Lower leg skin (tissue), 4 donors: ENCODE measurements around the gene ANO9. TPM values are rescaled to one million over a fixed set of nuclear protein-coding genes. Genes with fewer than 3 reads are reported as not detected.
A peak's percentile ranks its signal among the peaks of the same experiment; 100 is the strongest.

ENCODE experiments used
- DNase-seq, 2 donors: peaks; one replicate each; pipeline ENCODE4 v3.0.0-alpha.2; 2019; ENCODE audit warnings: low spot score in 2 of 2
- H3K4me3 ChIP-seq: fragments of 200-600 bp; sonication (generic); 2 replicates; pipeline ENCODE4 v1.5.1; 2017; ENCODE audit warnings: mild to moderate bottlenecking, low read depth; ENCODE audit not compliant: poor library complexity, severe bottlenecking
- CTCF ChIP-seq, 3 donors: fragments of 450-650 bp; IDR thresholded peaks; one replicate each; pipeline ENCODE4 v1.5.1; 2016; ENCODE audit warnings: antibody characterized with exemption in 3 of 3, mild to moderate bottlenecking in 3 of 3, moderate library complexity in 2 of 3
- POLR2A ChIP-seq, 2 donors: fragments of 450-650 bp; IDR thresholded peaks; one replicate each; pipeline ENCODE4 v1.6.1; 2016 to 2017; ENCODE audit warnings: antibody characterized with exemption in 2 of 2, mild to moderate bottlenecking in 1 of 2, moderate library complexity in 1 of 2
- WGBS, 2 donors: methylation state at CpG; one replicate each; pipeline ENCODE4 v1.1.5; 2018; 5-methylcytosine and 5-hydroxymethylcytosine counted together
- intact Hi-C: fragments of 100-400 bp; cut with DNase I; formaldehyde crosslinking; loops from one replicate; pipeline ENCODE4 v1.15.0; 2023; ENCODE audit warnings: low total_unique reads
- total RNA-seq, 4 donors: library from RNA; depleted of rRNA; stranded (reverse); fragments of >200 nt; gene quantifications; one replicate each; pipeline ENCODE4 v1.1.0, GENCODE V29; 2016

Gene ANO9
- total RNA-seq, 4 donors from 2014 or later: 55.7 to 116 (median 92.1) TPM

GRCh38 chr11:395866-396265 lies 45.9 kb downstream of the ANO9 start:
- intact Hi-C loops: no loop called here
- H3K4me3 ChIP-seq: no peak overlapping the region
- no peak for TF ChIP-seq CTCF (IDR thresholded peaks at IDR 0.05)
- WGBS, 2 donors: 51 to 55% methylated on average over 7 to 11 of the region's 11 CpGs
- DNase-seq: no peak

- H3K4me3 ChIP-seq: peak overlapping the region; percentile 8
- intact Hi-C loops: no loop called here
- DNase-seq: no peak
- no peak for TF ChIP-seq CTCF (IDR thresholded peaks at IDR 0.05)
- TF ChIP-seq POLR2A (IDR thresholded peaks at IDR 0.05): no peak
- WGBS, 2 donors: 55 to 63% methylated on average over 25 of the region's 25 CpGs
Observed at GRCh38 chr11:394858-395655, 46.8 kb downstream of the ANO9 start.

DNA sequence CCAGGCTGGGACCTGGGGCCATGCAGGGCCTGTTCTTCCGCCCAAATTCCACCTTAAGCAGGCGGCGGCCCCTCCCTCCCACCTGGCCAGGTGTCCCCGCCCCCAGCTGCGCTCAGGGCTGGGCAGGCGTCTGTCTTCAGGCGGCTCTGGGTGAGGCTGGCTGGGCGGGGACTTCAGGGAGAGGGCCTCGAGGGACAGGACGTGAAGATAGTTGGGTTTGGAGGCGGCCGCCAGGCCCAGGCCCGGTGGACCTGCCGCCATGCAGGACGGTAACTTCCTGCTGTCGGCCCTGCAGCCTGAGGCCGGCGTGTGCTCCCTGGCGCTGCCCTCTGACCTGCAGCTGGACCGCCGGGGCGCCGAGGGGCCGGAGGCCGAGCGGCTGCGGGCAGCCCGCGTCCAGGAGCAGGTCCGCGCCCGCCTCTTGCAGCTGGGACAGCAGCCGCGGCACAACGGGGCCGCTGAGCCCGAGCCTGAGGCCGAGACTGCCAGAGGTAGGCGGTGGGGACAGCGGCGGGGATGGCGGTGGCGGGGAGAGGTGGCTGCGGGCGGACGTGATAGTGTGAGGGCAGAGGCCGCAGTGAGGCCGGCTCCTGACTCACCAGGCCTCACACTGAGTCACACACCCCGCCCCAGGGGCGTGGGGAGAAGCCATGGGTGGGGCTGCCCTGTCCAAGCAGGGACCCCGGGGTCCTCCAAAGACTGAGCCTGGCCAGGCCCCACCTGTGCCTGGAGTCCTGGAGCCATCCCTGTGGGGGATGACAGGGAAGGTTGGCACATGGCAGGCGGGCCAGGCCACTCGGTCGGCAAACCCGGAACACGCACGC lies 47.6 kb downstream of the ANO9 start, which contains the start of gene PKP3:
Gene PKP3, plus strand, starts transcription at position 176 of the 824 bp plus-strand sequence. Its CDS starts 84 bp downstream, at position 260.
- DNase-seq: peak in 1 of 2 donors; percentile 73
- peak within 1 kb of the TSS; percentile 18 for H3K4me3 ChIP-seq
- WGBS, 2 donors: 31 to 47% methylated on average over 43 to 50 of the region's 57 CpGs
- intact Hi-C loops: no loop called here
- no peak for TF ChIP-seq CTCF (IDR thresholded peaks at IDR 0.05)
- TF ChIP-seq POLR2A (IDR thresholded peaks at IDR 0.05): no peak

DNA sequence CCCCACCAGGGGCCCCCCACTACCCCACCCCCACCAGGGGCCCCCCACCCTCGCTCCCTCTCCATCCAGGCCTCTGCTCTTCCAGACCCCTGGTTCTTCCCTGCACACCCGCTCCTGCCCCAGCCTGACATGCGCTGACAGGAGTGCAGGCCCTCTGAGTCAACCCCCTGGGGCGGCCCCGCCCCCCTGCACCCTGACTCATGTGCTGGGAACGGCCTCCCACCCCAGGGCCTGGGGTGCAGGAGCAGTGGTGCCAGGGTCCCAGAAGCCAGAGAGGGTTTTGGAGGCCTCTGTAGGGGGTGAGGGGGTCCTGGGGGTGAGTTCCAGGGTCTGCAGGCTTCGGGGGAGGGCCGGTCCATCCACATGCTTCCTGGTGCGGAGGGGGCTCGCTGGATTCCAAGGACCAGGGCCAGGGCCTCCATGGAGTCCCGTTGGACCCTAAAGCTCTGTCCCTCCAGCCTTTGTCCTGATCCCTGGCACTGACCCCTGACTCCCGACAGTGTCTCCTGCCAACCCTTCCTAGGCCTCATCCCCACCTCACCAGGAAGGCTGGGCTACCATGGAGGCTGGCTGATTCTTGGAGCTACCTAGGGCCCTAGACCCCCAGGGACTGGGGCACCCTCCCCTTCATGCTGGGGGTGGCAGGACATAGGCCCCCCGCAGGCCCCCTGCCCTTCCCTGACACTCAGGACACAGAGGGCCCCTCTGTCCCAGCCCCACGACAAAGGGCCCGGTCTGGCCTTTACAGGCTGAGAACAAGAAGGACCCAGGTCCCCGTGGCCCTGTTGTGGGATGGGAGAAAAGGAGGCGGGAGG lies 48.4 kb downstream of the ANO9 start:
- peak in 1 of 2 donors; percentile 77 for DNase-seq

More for the DNA sequence above, 48.4 kb downstream of the ANO9 start:
- H3K4me3 ChIP-seq: peak overlapping the region; percentile 18
- intact Hi-C loops: no loop called here
- no peak for TF ChIP-seq CTCF (IDR thresholded peaks at IDR 0.05)
- TF ChIP-seq POLR2A (IDR thresholded peaks at IDR 0.05): no peak
- WGBS, 2 donors: 55 to 60% methylated on average over 14 to 16 of the region's 17 CpGs
